ENCODE results near the gene APEH. TPM values are rescaled to one million over a fixed set of nuclear protein-coding genes. Genes with fewer than 3 reads are reported as not detected.

APEH gene
- total RNA-seq, 1 experiment from 2014 or later, result 273 TPM

DNA sequence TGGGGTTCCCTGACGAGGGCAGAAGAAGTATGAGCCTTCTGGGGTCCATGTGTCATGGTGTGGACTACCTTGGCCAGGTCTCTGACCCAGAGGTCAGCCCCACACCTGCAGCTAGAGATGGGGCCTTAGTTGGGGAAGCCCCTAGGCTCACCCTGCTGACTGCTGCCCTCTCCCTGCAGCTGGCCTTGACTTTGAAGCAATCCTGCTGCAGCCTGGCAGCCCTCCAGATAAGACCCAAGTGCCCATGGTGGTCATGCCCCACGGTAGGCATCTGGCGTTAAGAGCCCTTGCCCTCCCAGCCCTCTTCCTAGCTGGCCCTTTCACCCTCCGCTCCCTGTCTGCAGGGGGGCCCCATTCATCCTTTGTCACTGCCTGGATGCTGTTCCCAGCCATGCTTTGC lies 7.4 kb downstream of the APEH start:
- Mint-ChIP-seq H3K36me3 (peaks cover 39% of the 10 kb centered on the region), H3K27me3 (ENCODE audit: low read depth) (no peaks in the 10 kb centered on the region), H3K4me3 (no peak overlapping the region), H3K9me3 (no peaks in the 10 kb centered on the region), H3K27ac (no peak overlapping the region), H3K4me1 (0 out of 2 replicates have a peak, but pooled peaks cover 4% of the 10 kb centered on the region)
- ChIA-PET POLR2A (no interaction called here), CTCF (interaction anchor here (2.4 kb wide), 1 partner anchor 20 kb away, joined by 8 read pairs; no protein-coding TSS in a partner anchor)
- no peak for TF ChIP-seq TEAD1 (CRISPR knock-in tag; IDR thresholded peaks at IDR 0.05)
- no peak for TF ChIP-seq ZNF317 (CRISPR knock-in tag; IDR thresholded peaks at IDR 0.05; ENCODE audit: borderline replicate concordance, low read depth)
- no peak for TF ChIP-seq GRHL2 (CRISPR knock-in tag; IDR thresholded peaks at IDR 0.05; ENCODE audit: insufficient replicate concordance, severe bottlenecking)
- TF ChIP-seq ELF4 (CRISPR knock-in tag; IDR thresholded peaks at IDR 0.05; ENCODE audit: low read depth), result no peak
- TF ChIP-seq, protein P1, sequence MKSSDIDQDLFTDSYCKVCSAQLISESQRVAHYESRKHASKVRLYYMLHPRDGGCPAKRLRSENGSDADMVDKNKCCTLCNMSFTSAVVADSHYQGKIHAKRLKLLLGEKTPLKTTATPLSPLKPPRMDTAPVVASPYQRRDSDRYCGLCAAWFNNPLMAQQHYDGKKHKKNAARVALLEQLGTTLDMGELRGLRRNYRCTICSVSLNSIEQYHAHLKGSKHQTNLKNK (CRISPR knock-in tag; IDR thresholded peaks at IDR 0.05), result no peak
- no peak for TF ChIP-seq SMAD3 (CRISPR knock-in tag; IDR thresholded peaks at IDR 0.05; ENCODE audit: borderline replicate concordance)
- no peak for DNase-seq (ENCODE audit: low spot score)
- ATAC-seq, result no peak

DNA sequence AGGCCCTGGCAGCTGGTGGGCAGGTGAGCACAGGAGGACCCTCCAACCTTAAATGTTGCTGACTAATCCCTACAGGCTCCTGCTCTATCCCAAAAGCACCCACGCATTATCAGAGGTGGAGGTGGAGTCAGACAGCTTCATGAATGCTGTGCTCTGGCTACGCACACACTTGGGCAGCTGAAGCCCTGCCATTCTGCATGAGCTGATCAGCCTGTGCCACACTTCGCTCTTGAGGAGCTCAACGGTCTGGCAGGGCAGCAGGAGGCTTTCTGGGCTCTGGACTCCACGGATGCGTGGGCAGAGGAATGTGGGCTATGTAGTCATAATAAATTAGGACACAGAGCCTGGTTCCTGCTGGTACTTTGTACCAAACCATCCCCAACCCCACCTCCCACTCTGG lies 9.0 kb downstream of the APEH start:
- ChIA-PET POLR2A (no interaction called here), CTCF (interaction anchor here (1.2 kb wide), 1 partner anchor 18 kb away, joined by 4 read pairs; no protein-coding TSS in a partner anchor)
- H3K4me3 Mint-ChIP-seq, result no peak overlapping the region
- H3K27me3 Mint-ChIP-seq (ENCODE audit: low read depth), result no peaks in the 10 kb centered on the region
- H3K36me3 Mint-ChIP-seq, result peaks cover 26% of the 10 kb centered on the region
- H3K27ac Mint-ChIP-seq, result no peak overlapping the region
- H3K9me3 Mint-ChIP-seq, result no peaks in the 10 kb centered on the region
- H3K4me1 Mint-ChIP-seq, result peaks cover 8% of the 10 kb centered on the region
- ATAC-seq, result no peak
- DNase-seq (ENCODE audit: low spot score), result no peak
- TF ChIP-seq MXD4 (CRISPR knock-in tag; IDR thresholded peaks at IDR 0.05; ENCODE audit: borderline replicate concordance), result no peak
- TF ChIP-seq, protein P2, sequence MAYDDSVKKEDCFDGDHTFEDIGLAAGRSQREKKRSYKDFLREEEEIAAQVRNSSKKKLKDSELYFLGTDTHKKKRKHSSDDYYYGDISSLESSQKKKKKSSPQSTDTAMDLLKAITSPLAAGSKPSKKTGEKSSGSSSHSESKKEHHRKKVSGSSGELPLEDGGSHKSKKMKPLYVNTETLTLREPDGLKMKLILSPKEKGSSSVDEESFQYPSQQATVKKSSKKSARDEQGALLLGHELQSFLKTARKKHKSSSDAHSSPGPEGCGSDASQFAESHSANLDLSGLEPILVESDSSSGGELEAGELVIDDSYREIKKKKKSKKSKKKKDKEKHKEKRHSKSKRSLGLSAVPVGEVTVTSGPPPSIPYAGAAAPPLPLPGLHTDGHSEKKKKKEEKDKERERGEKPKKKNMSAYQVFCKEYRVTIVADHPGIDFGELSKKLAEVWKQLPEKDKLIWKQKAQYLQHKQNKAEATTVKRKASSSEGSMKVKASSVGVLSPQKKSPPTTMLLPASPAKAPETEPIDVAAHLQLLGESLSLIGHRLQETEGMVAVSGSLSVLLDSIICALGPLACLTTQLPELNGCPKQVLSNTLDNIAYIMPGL (CRISPR knock-in tag; IDR thresholded peaks at IDR 0.05), result no peak
- no peak for TF ChIP-seq ZBTB21 (CRISPR knock-in tag; IDR thresholded peaks at IDR 0.05; ENCODE audit: borderline replicate concordance)
- no peak for TF ChIP-seq FOXK1 (CRISPR knock-in tag; IDR thresholded peaks at IDR 0.05)
- TF ChIP-seq, protein P3, sequence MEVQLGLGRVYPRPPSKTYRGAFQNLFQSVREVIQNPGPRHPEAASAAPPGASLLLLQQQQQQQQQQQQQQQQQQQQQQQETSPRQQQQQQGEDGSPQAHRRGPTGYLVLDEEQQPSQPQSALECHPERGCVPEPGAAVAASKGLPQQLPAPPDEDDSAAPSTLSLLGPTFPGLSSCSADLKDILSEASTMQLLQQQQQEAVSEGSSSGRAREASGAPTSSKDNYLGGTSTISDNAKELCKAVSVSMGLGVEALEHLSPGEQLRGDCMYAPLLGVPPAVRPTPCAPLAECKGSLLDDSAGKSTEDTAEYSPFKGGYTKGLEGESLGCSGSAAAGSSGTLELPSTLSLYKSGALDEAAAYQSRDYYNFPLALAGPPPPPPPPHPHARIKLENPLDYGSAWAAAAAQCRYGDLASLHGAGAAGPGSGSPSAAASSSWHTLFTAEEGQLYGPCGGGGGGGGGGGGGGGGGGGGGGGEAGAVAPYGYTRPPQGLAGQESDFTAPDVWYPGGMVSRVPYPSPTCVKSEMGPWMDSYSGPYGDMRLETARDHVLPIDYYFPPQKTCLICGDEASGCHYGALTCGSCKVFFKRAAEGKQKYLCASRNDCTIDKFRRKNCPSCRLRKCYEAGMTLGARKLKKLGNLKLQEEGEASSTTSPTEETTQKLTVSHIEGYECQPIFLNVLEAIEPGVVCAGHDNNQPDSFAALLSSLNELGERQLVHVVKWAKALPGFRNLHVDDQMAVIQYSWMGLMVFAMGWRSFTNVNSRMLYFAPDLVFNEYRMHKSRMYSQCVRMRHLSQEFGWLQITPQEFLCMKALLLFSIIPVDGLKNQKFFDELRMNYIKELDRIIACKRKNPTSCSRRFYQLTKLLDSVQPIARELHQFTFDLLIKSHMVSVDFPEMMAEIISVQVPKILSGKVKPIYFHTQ (CRISPR knock-in tag; IDR thresholded peaks at IDR 0.05), result no peak
- no peak for TF ChIP-seq ZNF138 (CRISPR knock-in tag; conservative IDR thresholded peaks at IDR 0.05)
- no peak for TF ChIP-seq MYBL2 (CRISPR knock-in tag; IDR thresholded peaks at IDR 0.05)
- TF ChIP-seq, protein P4, sequence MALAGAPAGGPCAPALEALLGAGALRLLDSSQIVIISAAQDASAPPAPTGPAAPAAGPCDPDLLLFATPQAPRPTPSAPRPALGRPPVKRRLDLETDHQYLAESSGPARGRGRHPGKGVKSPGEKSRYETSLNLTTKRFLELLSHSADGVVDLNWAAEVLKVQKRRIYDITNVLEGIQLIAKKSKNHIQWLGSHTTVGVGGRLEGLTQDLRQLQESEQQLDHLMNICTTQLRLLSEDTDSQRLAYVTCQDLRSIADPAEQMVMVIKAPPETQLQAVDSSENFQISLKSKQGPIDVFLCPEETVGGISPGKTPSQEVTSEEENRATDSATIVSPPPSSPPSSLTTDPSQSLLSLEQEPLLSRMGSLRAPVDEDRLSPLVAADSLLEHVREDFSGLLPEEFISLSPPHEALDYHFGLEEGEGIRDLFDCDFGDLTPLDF (CRISPR knock-in tag; IDR thresholded peaks at IDR 0.05), result no peak
- TF ChIP-seq, protein P5, sequence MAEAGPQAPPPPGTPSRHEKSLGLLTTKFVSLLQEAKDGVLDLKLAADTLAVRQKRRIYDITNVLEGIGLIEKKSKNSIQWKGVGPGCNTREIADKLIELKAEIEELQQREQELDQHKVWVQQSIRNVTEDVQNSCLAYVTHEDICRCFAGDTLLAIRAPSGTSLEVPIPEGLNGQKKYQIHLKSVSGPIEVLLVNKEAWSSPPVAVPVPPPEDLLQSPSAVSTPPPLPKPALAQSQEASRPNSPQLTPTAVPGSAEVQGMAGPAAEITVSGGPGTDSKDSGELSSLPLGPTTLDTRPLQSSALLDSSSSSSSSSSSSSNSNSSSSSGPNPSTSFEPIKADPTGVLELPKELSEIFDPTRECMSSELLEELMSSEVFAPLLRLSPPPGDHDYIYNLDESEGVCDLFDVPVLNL (CRISPR knock-in tag; IDR thresholded peaks at IDR 0.05; ENCODE audit: borderline replicate concordance, low read depth), result no peak
- TF ChIP-seq, protein P6, sequence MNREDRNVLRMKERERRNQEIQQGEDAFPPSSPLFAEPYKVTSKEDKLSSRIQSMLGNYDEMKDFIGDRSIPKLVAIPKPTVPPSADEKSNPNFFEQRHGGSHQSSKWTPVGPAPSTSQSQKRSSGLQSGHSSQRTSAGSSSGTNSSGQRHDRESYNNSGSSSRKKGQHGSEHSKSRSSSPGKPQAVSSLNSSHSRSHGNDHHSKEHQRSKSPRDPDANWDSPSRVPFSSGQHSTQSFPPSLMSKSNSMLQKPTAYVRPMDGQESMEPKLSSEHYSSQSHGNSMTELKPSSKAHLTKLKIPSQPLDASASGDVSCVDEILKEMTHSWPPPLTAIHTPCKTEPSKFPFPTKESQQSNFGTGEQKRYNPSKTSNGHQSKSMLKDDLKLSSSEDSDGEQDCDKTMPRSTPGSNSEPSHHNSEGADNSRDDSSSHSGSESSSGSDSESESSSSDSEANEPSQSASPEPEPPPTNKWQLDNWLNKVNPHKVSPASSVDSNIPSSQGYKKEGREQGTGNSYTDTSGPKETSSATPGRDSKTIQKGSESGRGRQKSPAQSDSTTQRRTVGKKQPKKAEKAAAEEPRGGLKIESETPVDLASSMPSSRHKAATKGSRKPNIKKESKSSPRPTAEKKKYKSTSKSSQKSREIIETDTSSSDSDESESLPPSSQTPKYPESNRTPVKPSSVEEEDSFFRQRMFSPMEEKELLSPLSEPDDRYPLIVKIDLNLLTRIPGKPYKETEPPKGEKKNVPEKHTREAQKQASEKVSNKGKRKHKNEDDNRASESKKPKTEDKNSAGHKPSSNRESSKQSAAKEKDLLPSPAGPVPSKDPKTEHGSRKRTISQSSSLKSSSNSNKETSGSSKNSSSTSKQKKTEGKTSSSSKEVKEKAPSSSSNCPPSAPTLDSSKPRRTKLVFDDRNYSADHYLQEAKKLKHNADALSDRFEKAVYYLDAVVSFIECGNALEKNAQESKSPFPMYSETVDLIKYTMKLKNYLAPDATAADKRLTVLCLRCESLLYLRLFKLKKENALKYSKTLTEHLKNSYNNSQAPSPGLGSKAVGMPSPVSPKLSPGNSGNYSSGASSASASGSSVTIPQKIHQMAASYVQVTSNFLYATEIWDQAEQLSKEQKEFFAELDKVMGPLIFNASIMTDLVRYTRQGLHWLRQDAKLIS (CRISPR knock-in tag; IDR thresholded peaks at IDR 0.05; ENCODE audit: borderline replicate concordance), result no peak
- TF ChIP-seq, protein P7, sequence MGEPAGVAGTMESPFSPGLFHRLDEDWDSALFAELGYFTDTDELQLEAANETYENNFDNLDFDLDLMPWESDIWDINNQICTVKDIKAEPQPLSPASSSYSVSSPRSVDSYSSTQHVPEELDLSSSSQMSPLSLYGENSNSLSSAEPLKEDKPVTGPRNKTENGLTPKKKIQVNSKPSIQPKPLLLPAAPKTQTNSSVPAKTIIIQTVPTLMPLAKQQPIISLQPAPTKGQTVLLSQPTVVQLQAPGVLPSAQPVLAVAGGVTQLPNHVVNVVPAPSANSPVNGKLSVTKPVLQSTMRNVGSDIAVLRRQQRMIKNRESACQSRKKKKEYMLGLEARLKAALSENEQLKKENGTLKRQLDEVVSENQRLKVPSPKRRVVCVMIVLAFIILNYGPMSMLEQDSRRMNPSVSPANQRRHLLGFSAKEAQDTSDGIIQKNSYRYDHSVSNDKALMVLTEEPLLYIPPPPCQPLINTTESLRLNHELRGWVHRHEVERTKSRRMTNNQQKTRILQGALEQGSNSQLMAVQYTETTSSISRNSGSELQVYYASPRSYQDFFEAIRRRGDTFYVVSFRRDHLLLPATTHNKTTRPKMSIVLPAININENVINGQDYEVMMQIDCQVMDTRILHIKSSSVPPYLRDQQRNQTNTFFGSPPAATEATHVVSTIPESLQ (CRISPR knock-in tag; IDR thresholded peaks at IDR 0.05), result no peak
- TF ChIP-seq ZNF317 (CRISPR knock-in tag; IDR thresholded peaks at IDR 0.05; ENCODE audit: borderline replicate concordance, low read depth), result no peak
- no peak for TF ChIP-seq TEAD4 (CRISPR knock-in tag; IDR thresholded peaks at IDR 0.05)
- TF ChIP-seq, protein P8, sequence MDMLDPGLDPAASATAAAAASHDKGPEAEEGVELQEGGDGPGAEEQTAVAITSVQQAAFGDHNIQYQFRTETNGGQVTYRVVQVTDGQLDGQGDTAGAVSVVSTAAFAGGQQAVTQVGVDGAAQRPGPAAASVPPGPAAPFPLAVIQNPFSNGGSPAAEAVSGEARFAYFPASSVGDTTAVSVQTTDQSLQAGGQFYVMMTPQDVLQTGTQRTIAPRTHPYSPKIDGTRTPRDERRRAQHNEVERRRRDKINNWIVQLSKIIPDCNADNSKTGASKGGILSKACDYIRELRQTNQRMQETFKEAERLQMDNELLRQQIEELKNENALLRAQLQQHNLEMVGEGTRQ (CRISPR knock-in tag; IDR thresholded peaks at IDR 0.05), result no peak
- no peak for TF ChIP-seq SMAD4 (CRISPR knock-in tag; IDR thresholded peaks at IDR 0.05)
